GM13976 (cell line): ENCODE data around the gene MYPN.
A peak's percentile ranks its signal among the peaks of the same experiment; 100 is the strongest.

Experiments
- DNase-seq: peaks from one replicate; pipeline ENCODE4 v3.0.0; 2012; ENCODE audit warnings: low spot score
- in situ Hi-C: fragments of 300-500 bp; cut with MboI; formaldehyde crosslinking; loops from one replicate; pipeline ENCODE4 v1.12.0; 2022; ENCODE audit warnings: low sequenced_read_pairs, mixed read lengths, inconsistent platforms; ENCODE audit not compliant: unreplicated experiment
- TF ChIP-seq, protein P1 (sequence below): IDR thresholded peaks from 2 replicates; pipeline ENCODE4 v1.5.1; 2012; ENCODE audit warnings: borderline replicate concordance, mild to moderate bottlenecking; ENCODE audit not compliant: insufficient read depth; ENCODE audit errors: extremely low read depth, missing control alignments, control extremely low read depth

The MYPN gene

DNA sequence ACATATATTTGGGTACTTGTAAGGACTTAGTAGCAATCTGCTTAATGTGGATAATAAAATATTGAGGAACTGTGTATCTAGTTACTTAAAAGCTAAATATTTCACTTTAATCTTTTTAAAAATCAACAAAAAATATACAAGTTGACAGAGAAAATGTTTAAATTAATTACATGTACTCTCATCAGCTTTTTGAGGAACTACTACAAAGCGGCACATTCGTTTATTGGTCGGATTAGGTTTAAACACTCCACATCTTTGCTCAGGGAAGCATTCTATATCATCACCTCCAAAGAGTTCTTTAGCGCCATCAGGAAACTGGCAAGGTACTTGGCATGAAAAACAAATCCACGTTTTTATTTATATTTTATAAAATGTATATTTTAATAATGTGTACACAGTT, 121.0 kb downstream of the MYPN start:
- in situ Hi-C loops, result no loop called here
- TF ChIP-seq, protein P1, sequence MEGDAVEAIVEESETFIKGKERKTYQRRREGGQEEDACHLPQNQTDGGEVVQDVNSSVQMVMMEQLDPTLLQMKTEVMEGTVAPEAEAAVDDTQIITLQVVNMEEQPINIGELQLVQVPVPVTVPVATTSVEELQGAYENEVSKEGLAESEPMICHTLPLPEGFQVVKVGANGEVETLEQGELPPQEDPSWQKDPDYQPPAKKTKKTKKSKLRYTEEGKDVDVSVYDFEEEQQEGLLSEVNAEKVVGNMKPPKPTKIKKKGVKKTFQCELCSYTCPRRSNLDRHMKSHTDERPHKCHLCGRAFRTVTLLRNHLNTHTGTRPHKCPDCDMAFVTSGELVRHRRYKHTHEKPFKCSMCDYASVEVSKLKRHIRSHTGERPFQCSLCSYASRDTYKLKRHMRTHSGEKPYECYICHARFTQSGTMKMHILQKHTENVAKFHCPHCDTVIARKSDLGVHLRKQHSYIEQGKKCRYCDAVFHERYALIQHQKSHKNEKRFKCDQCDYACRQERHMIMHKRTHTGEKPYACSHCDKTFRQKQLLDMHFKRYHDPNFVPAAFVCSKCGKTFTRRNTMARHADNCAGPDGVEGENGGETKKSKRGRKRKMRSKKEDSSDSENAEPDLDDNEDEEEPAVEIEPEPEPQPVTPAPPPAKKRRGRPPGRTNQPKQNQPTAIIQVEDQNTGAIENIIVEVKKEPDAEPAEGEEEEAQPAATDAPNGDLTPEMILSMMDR, result no peak
- no peak for DNase-seq

GRCh38 chr10:68231106-68231816, 122.0 kb downstream of the MYPN start:
- TF ChIP-seq, protein P1, result peak; percentile 20
- in situ Hi-C loops, result no loop called here
- peak; percentile 91 for DNase-seq

- TF ChIP-seq, protein P1, result no peak
- in situ Hi-C loops, result no loop called here
- DNase-seq, result no peak
Observed at GRCh38 chr10:68231817-68232251, 122.5 kb downstream of the MYPN start, which contains the start of gene ATOH7. Gene ATOH7 (minus strand): TSS chr10:68232113. CDS start chr10:68231677, 436 bp downstream.

- in situ Hi-C loops, result no loop called here
- DNase-seq, result no peak
- TF ChIP-seq, protein P1, result no peak
Observed at GRCh38 chr10:68233046-68233445, 123.8 kb downstream of the MYPN start.

DNA sequence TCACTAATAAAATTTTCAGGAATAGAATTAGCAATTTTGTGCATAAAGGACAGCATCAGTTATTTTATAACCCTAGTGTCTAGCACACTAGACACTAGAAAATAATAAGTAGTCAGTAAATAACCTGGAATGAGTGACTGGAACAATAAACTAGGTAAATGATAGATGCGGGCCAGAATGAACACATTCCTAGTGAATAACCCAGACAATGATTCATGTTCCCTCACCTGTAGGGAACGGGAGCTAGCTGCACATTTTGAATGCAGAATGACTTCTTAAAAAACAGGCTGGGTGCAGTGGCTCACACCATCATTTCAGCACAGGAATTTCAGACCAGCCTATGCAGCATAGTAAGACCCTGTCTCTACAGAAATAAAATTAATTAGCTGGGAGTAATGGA, 125.8 kb downstream of the MYPN start:
- in situ Hi-C loops, result no loop called here
- no peak for DNase-seq
- TF ChIP-seq, protein P1, result no peak

GRCh38 chr10:68235581-68235980, 126.3 kb downstream of the MYPN start:
- TF ChIP-seq, protein P1, result no peak
- in situ Hi-C loops, result no loop called here
- DNase-seq, result no peak

DNA sequence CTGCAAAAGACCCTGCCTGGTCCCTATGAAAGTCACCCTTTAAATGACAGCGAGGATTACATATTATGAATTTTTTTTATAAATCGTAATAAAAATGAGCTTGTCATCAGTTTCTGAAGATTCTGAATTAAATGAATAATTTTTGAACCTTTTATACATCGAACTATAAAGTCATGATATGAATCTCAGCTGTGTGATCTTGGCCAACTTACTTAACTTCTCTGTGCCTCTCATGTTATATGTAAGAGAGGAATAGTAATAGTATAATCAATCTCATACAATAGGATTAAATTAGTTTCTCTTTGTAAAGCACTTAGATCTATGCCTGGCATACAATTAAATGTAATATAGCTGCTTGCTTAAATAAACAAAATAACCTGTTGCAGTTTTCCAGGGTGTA, 127.9 kb downstream of the MYPN start:
- in situ Hi-C loops, result no loop called here
- TF ChIP-seq, protein P1, result no peak
- no peak for DNase-seq
